Measurements from ENCODE around the gene RNF150.

Gene RNF150

DNA sequence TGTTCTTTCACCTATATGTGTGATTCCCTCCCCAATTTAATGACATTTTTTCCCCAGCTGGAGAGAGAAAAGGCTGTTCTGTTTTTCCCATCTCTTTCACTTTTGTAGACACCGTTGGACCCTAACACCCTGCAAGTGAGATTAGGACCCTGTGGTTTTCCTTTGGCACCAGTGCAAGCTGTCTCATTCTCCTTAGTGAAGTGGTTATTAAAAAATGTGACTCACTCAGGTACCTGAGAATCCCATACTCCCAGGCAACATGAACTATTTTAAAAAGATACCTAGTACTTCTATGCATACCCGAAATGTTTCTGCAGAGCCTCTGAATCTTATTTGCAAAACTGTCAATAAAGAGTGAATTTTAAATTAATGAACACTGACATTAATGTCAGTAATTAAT lies 201.4 kb downstream of the RNF150 start:
- H3K4me3 ChIP-seq (ENCODE audit: low read length), result no peak overlapping the region
- TF ChIP-seq, protein P1, sequence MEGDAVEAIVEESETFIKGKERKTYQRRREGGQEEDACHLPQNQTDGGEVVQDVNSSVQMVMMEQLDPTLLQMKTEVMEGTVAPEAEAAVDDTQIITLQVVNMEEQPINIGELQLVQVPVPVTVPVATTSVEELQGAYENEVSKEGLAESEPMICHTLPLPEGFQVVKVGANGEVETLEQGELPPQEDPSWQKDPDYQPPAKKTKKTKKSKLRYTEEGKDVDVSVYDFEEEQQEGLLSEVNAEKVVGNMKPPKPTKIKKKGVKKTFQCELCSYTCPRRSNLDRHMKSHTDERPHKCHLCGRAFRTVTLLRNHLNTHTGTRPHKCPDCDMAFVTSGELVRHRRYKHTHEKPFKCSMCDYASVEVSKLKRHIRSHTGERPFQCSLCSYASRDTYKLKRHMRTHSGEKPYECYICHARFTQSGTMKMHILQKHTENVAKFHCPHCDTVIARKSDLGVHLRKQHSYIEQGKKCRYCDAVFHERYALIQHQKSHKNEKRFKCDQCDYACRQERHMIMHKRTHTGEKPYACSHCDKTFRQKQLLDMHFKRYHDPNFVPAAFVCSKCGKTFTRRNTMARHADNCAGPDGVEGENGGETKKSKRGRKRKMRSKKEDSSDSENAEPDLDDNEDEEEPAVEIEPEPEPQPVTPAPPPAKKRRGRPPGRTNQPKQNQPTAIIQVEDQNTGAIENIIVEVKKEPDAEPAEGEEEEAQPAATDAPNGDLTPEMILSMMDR (conservative IDR thresholded peaks at IDR 0.05; ENCODE audit: low read length), result no peak
- no peak for DNase-seq (ENCODE audit: low read depth)

DNA sequence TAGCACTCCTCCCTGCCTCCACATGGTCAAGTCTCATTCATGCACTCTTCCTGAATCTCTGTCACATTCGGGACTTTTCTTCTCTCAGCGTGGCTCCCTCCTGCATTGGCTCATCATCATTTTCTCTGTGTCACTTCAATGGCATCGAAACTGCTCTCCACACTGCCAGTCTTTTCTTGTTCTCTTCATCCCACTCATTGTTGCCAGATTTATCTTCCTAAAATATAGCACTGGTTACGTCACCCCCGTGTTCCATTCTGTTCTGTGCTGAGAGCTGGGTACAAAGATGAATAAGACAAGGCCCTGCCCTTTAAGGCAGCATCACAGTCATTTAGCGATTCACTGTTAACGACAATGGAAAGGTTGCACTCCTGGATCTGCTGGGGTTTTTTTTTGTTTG lies 202.7 kb downstream of the RNF150 start:
- no peak overlapping the region for H3K4me3 ChIP-seq (ENCODE audit: low read length)
- TF ChIP-seq, protein P1 (conservative IDR thresholded peaks at IDR 0.05; ENCODE audit: low read length), result no peak
- no peak for DNase-seq (ENCODE audit: low read depth)

DNA sequence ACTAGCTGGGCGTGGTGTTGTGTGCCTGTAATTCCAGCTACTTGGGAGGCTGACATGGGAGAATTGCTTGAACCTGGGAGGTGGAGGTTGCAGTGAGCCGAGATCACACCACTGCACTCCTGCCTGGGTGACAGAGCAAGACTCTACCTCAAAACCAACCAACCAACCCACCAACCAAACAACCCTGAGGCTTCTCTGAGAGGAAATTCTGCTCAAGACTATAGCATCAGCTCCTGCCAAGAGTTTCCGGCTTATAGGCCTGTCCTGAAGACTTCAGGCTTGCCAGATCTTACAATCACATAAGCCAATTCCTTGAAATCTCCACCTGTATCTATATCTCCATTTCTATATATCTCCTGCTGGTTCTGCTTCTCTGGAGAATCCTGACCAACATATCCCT lies 203.3 kb downstream of the RNF150 start:
- TF ChIP-seq, protein P1 (conservative IDR thresholded peaks at IDR 0.05; ENCODE audit: low read length), result no peak
- H3K4me3 ChIP-seq (ENCODE audit: low read length), result no peak overlapping the region
- no peak for DNase-seq (ENCODE audit: low read depth)

DNA sequence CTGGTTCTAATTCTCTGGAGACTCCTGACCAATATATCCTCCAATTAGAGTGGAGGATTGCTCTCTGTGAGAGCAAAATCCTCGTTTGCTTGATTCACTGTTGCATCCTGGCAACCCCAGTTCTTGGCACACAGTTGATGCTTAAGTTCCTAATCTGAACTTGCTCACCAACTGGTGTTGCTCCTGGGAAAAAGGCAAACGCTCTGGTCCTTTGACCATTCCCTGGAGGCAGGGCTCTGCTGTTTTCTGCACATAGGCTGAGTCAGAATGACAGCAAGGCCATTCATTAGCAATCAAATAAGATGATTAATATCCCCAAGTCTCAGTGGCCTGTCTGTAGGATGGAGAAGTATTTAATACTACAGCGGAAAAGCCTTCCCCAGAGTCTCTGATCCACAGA lies 204.4 kb downstream of the RNF150 start:
- no peak overlapping the region for H3K4me3 ChIP-seq (ENCODE audit: low read length)
- TF ChIP-seq, protein P1 (conservative IDR thresholded peaks at IDR 0.05; ENCODE audit: low read length), result no peak
- peak; percentile 27 for DNase-seq (ENCODE audit: low read depth)

DNA sequence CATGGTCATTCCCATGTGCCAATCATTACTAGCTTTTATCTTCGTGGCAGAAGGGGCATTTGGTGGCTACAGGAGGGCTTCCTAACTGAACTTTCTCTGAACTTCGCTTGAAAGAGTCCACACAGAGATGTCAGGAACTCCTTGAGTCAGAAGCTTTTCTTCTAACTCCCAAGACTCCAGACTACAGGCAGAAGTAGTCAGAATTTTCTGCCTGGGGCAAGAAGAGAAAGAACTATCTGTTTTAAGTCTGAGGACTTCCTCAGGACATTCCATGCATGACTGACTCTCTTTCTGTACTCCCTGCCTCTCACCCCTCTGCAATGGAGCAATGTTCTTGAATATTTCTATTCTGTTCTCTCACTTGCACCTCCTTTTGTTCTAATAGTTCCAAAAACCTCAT lies 206.6 kb downstream of the RNF150 start:
- TF ChIP-seq, protein P1 (conservative IDR thresholded peaks at IDR 0.05; ENCODE audit: low read length), result no peak
- H3K4me3 ChIP-seq (ENCODE audit: low read length), result no peak overlapping the region
- DNase-seq (ENCODE audit: low read depth), result peak; percentile 53

DNA sequence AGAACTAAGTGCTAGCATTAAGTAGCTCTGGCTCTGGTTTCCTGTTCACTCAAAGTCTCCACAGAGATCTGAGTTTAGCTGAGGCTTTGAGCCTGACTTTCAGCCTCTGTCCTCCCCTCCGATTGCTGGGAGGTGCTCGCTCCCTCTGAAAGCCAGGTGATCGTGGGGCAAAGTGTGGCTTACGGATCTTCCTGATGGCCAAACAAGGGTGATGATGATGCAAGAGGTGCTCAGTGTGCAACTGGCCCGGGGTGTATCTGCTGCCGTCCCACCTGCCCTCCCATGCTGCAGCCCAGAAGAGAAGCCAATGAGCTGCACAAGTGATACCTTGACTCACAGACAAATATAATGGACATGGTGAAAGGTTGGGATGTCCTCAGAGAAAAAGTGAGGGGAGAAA lies 207.9 kb downstream of the RNF150 start:
- DNase-seq (ENCODE audit: low read depth), result no peak
- H3K4me3 ChIP-seq (ENCODE audit: low read length), result no peak overlapping the region
- TF ChIP-seq, protein P1 (conservative IDR thresholded peaks at IDR 0.05; ENCODE audit: low read length), result no peak

DNA sequence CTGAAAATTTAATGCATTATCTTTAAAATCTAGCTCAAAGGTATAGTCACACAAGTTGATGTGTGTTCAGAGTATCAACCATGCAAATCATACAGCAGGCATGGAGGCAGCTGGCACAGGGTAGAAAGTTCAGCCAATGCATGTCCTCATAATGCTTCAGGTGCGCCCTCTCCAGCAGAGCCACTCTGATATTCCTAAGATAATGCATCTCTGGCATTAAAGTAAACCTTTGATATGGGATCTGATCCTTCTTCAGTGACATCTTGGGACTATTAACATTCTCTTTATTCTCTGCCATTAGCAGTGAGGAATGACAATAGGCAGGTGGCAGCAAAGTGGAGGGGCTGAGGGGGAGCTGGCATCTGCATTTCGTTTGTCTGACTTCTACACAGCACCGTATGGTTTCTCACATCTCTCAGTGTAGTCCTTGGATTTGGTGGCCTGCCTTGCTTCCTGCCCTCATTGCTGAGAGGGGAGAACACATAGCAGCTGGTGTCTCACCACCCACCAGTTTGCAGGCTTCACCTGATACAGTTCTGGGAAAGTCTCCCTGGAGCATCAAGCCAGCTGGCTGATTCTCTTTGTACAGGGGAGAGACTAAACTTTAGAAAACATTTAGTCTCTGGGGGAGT lies 208.4 kb downstream of the RNF150 start:
- no peak for DNase-seq (ENCODE audit: low read depth)
- H3K4me3 ChIP-seq (ENCODE audit: low read length), result no peak overlapping the region
- TF ChIP-seq, protein P1 (conservative IDR thresholded peaks at IDR 0.05; ENCODE audit: low read length), result no peak

All from AG10803 (cell line).